ENCODE results near the gene FBXL19. TPM values are rescaled to one million over a fixed set of nuclear protein-coding genes. Genes with fewer than 3 reads are reported as not detected.

FBXL19 gene
- total RNA-seq, 1 donor from 2014 or later = 14.5 TPM

- Histone ChIP-seq H3K27ac (no peak overlapping the region), H3K4me3 (no peak overlapping the region), H3K27me3 (ENCODE audit: low read depth) (no peaks in the 10 kb centered on the region), H3K4me1 (peaks cover 13% of the 10 kb centered on the region), H3K36me3 (peaks cover 58% of the 10 kb centered on the region), H3K9me3 (no peaks in the 10 kb centered on the region)
- no peak for TF ChIP-seq CTCF (IDR thresholded peaks at IDR 0.05)
- intact Hi-C loops (cut with DNase I) = no loop called here
- no peak for ATAC-seq
- DNase-seq = no peak
These were observed 60.0 kb downstream of the FBXL19 start for GRCh38 chr16:30983289-30983889.

DNA sequence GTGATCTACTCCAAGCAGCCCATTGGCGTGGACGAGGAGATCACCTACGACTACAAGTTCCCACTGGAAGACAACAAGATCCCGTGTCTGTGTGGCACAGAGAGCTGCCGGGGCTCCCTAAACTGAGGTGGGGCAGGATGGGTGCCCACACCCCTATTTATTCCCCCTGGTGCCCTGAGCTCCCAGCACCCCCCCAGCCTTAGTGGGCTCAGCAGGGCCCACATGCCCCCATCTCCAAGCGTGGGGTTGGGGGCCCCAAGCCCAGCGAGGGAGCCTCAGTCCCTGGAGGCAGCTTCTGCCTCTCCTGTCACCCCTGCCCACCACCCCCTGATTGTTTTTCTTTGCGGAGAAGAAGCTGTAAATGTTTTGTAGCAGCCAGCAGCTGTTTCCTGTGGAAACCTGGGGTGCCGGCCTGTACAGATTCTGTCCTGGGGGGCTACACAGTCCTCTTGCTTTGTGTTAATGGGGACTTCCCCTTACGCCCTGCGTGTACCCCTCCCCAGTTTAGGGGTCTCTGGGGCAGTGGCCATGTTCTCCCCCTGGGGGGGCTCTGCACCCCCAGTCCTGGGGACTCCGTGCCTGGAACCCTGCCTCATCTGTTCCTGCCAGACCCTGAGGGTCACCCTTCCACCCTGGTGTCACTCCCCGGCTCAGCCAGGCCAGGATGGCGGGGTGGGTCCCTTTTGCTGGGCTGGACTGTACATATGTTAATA is 60.7 kb downstream of the FBXL19 start:
- Histone ChIP-seq H3K27ac (no peak overlapping the region), H3K4me1 (peaks cover 13% of the 10 kb centered on the region), H3K9me3 (no peaks in the 10 kb centered on the region), H3K36me3 (peaks cover 52% of the 10 kb centered on the region), H3K4me3 (no peak overlapping the region), H3K27me3 (ENCODE audit: low read depth) (no peaks in the 10 kb centered on the region)
- ATAC-seq (no peak), DNase-seq (no peak)
- TF ChIP-seq CTCF (IDR thresholded peaks at IDR 0.05) = no peak
- intact Hi-C loops (cut with DNase I) = no loop called here

GRCh38 chr16:30984669-30985400 is 61.5 kb downstream of the FBXL19 start, which contains the start of gene HSD3B7:
TSS of gene HSD3B7 (plus strand) at chr16:30985207. CDS start at chr16:30985659, 452 bp downstream.
- peak; percentile 97 for TF ChIP-seq CTCF (IDR thresholded peaks at IDR 0.05)
- no peaks in the 10 kb centered on the region for H3K9me3 ChIP-seq
- H3K4me1 ChIP-seq = peaks cover 13% of the 10 kb centered on the region
- H3K27me3 ChIP-seq (ENCODE audit: low read depth) = no peaks in the 10 kb centered on the region
- ATAC-seq (peak; percentile 94 to 95), DNase-seq (peak; percentile 92)
- peaks cover 44% of the 10 kb centered on the region for H3K36me3 ChIP-seq
- peak within 1 kb of the TSS; percentile 58 for H3K4me3 ChIP-seq
- peak within 1 kb of the TSS; percentile 71 for H3K27ac ChIP-seq
- intact Hi-C loops (cut with DNase I) = no loop called here

- Histone ChIP-seq H3K9me3 (no peaks in the 10 kb centered on the region), H3K27ac (peak overlapping the region; percentile 71), H3K4me1 (peaks cover 13% of the 10 kb centered on the region), H3K27me3 (ENCODE audit: low read depth) (no peaks in the 10 kb centered on the region), H3K36me3 (peaks cover 37% of the 10 kb centered on the region), H3K4me3 (peak overlapping the region; percentile 58)
- DNase-seq (peak; percentile 75), ATAC-seq (peak; percentile 76 to 88)
- TF ChIP-seq CTCF (IDR thresholded peaks at IDR 0.05) = no peak
- intact Hi-C loops (cut with DNase I) = no loop called here
These were observed 62.2 kb downstream of the FBXL19 start for GRCh38 chr16:30985401-30986128.
